Measurements from ENCODE around the gene RNF212B. TPM values are rescaled to one million over a fixed set of nuclear protein-coding genes. Genes with fewer than 3 reads are reported as not detected.
A peak's percentile ranks its signal among the peaks of the same experiment; 100 is the strongest.

Gene RNF212B
- total and polyA plus RNA-seq, 10 of the 15 experiments (the other 5 are each of a cell fraction or from before 2014, with no cell fraction given), result not detected

DNA sequence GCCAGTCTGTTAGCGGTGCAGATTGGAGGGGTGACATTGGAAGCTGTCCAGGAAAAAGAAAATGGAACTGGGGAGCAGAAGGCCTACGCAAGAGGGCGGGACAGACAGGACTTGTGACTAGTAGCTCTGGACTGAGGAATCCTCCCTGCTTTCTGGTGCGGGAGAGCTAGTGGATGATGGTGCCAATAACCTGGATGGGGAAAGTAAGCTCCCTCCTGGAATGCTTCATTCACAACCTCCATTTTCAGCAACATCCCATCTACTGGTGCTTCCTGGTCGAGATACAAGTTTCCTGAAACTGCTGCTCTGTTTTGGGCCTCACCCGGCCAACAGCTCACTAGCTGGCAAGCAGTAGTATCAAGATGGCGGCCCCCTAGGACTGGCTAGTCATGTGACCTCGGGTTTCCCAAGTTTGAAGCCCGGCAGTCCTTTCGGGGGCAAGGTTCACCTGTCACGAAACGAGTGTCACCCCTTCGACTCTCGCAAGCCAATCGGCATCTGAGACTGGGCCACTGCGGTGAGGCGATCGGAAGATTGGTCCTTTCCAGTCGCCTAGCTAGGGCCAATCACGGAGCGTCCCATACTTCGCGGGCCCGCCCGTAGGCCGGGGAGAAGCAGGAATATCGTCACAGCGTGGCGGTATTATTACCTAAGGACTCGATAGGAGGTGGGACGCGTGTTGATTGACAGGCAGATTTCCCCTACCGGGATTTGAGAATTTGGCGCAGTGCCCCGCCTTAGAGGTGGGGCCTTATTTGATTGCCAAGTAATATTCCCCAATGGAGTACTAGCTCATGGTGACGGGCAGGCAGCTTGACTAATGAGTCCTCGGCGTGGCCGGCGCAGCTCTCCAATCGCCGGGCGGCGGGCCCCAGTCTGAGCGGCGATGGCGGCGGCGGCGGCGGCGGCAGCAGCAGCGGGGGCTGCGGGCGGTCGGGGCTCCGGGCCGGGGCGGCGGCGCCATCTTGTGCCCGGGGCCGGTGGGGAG lies 83.1 kb downstream of the RNF212B start, which contains the start of gene PABPN1 (continued):
- TF ChIP-seq SMC3 (IDR thresholded peaks at IDR 0.05; ENCODE audit: borderline replicate concordance, low read length) (no peak), FOXM1 (IDR thresholded peaks at IDR 0.05; ENCODE audit: low read depth, low read length) (no peak), CTCF (IDR thresholded peaks at IDR 0.05 in 2 of 3, conservative IDR thresholded peaks at IDR 0.05 in 1 of 3; ENCODE audit: control insufficient read depth in 2 of 3, extremely low read depth in 1 of 3, insufficient read depth in 1 of 3, low read depth in 3 of 3, low read length in 3 of 3) (no peak), CHD2 (IDR thresholded peaks at IDR 0.05; ENCODE audit: borderline replicate concordance, low read depth, low read length) (peak; percentile 96), ZBTB33 (IDR thresholded peaks at IDR 0.05) (no peak), CHD1 (IDR thresholded peaks at IDR 0.05; ENCODE audit: low read depth, low read length) (no peak), KDM1A (IDR thresholded peaks at IDR 0.05; ENCODE audit: borderline replicate concordance) (no peak), POLR2AphosphoS5 (IDR thresholded peaks at IDR 0.05; ENCODE audit: low read length) (peak; percentile 97), TARDBP (IDR thresholded peaks at IDR 0.05; ENCODE audit: borderline replicate concordance) (no peak; the same call in 1 of the 2 replicates), BACH1 (IDR thresholded peaks at IDR 0.05; ENCODE audit: borderline replicate concordance) (peak; percentile 99), NFXL1 (IDR thresholded peaks at IDR 0.05; ENCODE audit: borderline replicate concordance) (no peak), HDAC2 (IDR thresholded peaks at IDR 0.05) (no peak), NR2F1 (conservative IDR thresholded peaks at IDR 0.05) (peak; percentile 88), CBX3 (IDR thresholded peaks at IDR 0.05; ENCODE audit: borderline replicate concordance, low read depth) (no peak), SUPT20H (IDR thresholded peaks at IDR 0.05; ENCODE audit: borderline replicate concordance, control insufficient read depth, low read depth, low read length) (no peak), CREB1 (IDR thresholded peaks at IDR 0.05; ENCODE audit: low read depth) (peak; percentile 98), NFIC (IDR thresholded peaks at IDR 0.05; ENCODE audit: low read depth, low read length) (peak; percentile 29; the same call in 1 of the 2 replicates), ZNF622 (IDR thresholded peaks at IDR 0.05) (no peak), LARP7 (IDR thresholded peaks at IDR 0.05) (peak; percentile 66; the same call in 1 of the 2 replicates), POLR2A (IDR thresholded peaks at IDR 0.05; ENCODE audit: low read depth, low read length) (peak; percentile 86), TBL1XR1 (IDR thresholded peaks at IDR 0.05; ENCODE audit: low read depth, low read length) (no peak; the same call in 1 of the 2 replicates), RB1 (IDR thresholded peaks at IDR 0.05; ENCODE audit: borderline replicate concordance) (0 out of 2 replicates have a peak, but pooled peaks have one; percentile 18), ZNF207 (IDR thresholded peaks at IDR 0.05; ENCODE audit: borderline replicate concordance) (no peak; the same call in 1 of the 2 replicates), STAT1 (conservative IDR thresholded peaks at IDR 0.05) (no peak), MYC (IDR thresholded peaks at IDR 0.05; ENCODE audit: insufficient read depth, insufficient read length, insufficient replicate concordance, low read length, severe bottlenecking) (no peak)

All from GM12878 (cell line).